ENCODE results near the gene CWC15.

- TF ChIP-seq CTCF (IDR thresholded peaks at IDR 0.05) (no peak), POLR2A (IDR thresholded peaks at IDR 0.05) (no peak)
Measured at GRCh38 chr11:94975599-94975998, 2.2 kb upstream of the CWC15 start.
